ENCODE measurements around the gene GASK1B. TPM values are rescaled to one million over a fixed set of nuclear protein-coding genes. Genes with fewer than 3 reads are reported as not detected.

Gene GASK1B
- total and polyA plus RNA-seq, 2 donors (not counting 1 experiment from before 2014, with no cell fraction given): 23.6 to 51.6 TPM

DNA sequence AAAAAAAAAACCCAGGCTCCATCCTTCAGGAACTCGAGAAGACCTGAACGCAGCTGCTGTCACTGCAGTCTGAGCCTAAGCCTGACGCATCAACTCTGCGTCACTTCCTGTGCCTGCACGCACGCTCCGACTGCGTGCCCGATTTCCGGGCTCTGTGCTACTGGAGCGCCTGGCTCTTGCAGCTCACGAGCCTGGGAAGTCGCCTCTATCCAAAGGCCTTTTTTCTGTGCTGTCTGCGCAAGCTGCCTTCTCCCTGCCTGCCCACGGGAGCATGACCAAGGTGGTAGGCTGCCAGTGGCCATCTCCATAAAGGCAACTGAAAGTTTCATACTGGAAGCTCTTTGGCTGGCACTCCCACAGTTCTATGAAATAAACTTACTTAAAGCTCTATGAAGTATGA lies 9.9 kb upstream of the GASK1B start:
- Histone ChIP-seq H3K4me2 (ENCODE audit: extremely low read depth, insufficient read depth, low read length) (no peak overlapping the region), H3K4me1 (ENCODE audit: control insufficient read depth, extremely low read depth, insufficient read depth, low read length) (no peaks in the 10 kb centered on the region), H3K9me3 (ENCODE audit: control insufficient read depth, insufficient read depth, low read depth, low read length) (no peaks in the 10 kb centered on the region), H3K27me3 (ENCODE audit: control insufficient read depth, insufficient read depth, low read length) (no peaks in the 10 kb centered on the region), H3K9ac (ENCODE audit: insufficient read depth, low read length) (no peak overlapping the region), H3K27ac (ENCODE audit: insufficient read depth, low read length) (no peak overlapping the region), H3K4me3 (replicated peaks in 1 of 4; ENCODE audit: control extremely low read depth in 1 of 4, insufficient read depth in 1 of 4, low read depth in 3 of 4, low read length in 4 of 4) (no peak overlapping the region), H3K36me3 (ENCODE audit: control insufficient read depth, insufficient read depth, low read length) (no peaks in the 10 kb centered on the region), H2AFZ (ENCODE audit: low read length) (no peak overlapping the region), H3K79me2 (ENCODE audit: control insufficient read depth, insufficient read depth, low read length) (no peaks in the 10 kb centered on the region), H4K20me1 (ENCODE audit: control insufficient read depth, extremely low read depth, insufficient read depth, low read length) (no peaks in the 10 kb centered on the region)
- DNase-seq (ENCODE audit: low read depth in 2 of 2): no peak
- no peak for TF ChIP-seq EZH2 (IDR thresholded peaks at IDR 0.05; ENCODE audit: low read length, missing control alignments)
- TF ChIP-seq, protein P1, sequence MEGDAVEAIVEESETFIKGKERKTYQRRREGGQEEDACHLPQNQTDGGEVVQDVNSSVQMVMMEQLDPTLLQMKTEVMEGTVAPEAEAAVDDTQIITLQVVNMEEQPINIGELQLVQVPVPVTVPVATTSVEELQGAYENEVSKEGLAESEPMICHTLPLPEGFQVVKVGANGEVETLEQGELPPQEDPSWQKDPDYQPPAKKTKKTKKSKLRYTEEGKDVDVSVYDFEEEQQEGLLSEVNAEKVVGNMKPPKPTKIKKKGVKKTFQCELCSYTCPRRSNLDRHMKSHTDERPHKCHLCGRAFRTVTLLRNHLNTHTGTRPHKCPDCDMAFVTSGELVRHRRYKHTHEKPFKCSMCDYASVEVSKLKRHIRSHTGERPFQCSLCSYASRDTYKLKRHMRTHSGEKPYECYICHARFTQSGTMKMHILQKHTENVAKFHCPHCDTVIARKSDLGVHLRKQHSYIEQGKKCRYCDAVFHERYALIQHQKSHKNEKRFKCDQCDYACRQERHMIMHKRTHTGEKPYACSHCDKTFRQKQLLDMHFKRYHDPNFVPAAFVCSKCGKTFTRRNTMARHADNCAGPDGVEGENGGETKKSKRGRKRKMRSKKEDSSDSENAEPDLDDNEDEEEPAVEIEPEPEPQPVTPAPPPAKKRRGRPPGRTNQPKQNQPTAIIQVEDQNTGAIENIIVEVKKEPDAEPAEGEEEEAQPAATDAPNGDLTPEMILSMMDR (conservative IDR thresholded peaks at IDR 0.05 in 1 of 2, IDR thresholded peaks at IDR 0.05 in 1 of 2; ENCODE audit: low read depth in 1 of 2, low read length in 2 of 2): no peak

DNA sequence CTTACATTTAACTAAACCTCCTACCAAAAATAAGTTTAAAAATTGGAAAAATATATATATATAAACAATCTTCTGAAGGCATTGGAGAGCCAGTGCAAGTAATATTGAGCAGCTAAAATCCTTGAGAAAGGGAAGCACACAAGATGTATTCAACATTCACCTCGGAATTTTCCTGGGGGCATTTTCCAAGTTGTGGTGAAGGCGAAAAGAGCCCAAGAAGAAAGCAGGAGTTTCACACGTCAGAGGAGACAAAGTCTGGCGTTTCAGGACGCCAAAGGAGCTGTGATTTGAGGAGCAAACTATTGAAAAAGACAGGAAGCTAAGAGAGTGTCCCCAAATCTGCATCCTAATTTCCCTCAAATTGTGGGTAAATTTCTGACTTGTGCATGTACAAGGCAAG lies 9.1 kb upstream of the GASK1B start:
- Histone ChIP-seq H3K9ac (ENCODE audit: insufficient read depth, low read length) (no peak overlapping the region), H3K4me2 (ENCODE audit: extremely low read depth, insufficient read depth, low read length) (no peak overlapping the region), H3K9me3 (ENCODE audit: control insufficient read depth, insufficient read depth, low read depth, low read length) (no peaks in the 10 kb centered on the region), H3K4me1 (ENCODE audit: control insufficient read depth, extremely low read depth, insufficient read depth, low read length) (no peaks in the 10 kb centered on the region), H3K27me3 (ENCODE audit: control insufficient read depth, insufficient read depth, low read length) (no peaks in the 10 kb centered on the region), H2AFZ (ENCODE audit: low read length) (no peak overlapping the region), H4K20me1 (ENCODE audit: control insufficient read depth, extremely low read depth, insufficient read depth, low read length) (no peaks in the 10 kb centered on the region), H3K79me2 (ENCODE audit: control insufficient read depth, insufficient read depth, low read length) (no peaks in the 10 kb centered on the region), H3K36me3 (ENCODE audit: control insufficient read depth, insufficient read depth, low read length) (no peaks in the 10 kb centered on the region), H3K4me3 (replicated peaks in 1 of 4; ENCODE audit: control extremely low read depth in 1 of 4, insufficient read depth in 1 of 4, low read depth in 3 of 4, low read length in 4 of 4) (no peak overlapping the region), H3K27ac (ENCODE audit: insufficient read depth, low read length) (no peak overlapping the region)
- no peak for TF ChIP-seq EZH2 (IDR thresholded peaks at IDR 0.05; ENCODE audit: low read length, missing control alignments)
- TF ChIP-seq, protein P1 (conservative IDR thresholded peaks at IDR 0.05 in 1 of 2, IDR thresholded peaks at IDR 0.05 in 1 of 2; ENCODE audit: low read depth in 1 of 2, low read length in 2 of 2): no peak
- no peak for DNase-seq (ENCODE audit: low read depth in 2 of 2)

DNA sequence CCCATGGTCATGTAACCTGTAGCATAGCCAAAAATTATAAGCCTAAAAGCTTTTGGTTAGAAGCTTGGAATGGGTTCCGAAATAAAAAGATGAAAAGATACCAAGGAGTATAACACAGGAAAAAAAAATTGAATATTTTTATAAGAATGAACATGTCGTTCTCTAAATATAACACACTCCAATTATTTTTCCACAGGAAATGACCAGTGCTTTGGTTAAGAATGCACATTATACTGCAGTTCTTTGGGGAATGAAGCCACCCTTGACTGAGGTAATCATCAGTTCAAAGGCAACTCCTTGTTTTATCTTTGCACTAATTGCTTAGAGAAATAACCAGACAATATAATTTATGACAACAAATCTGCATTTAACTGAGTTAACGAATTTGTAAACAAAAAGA lies 6.6 kb upstream of the GASK1B start:
- no peaks in the 10 kb centered on the region for H3K36me3 ChIP-seq (ENCODE audit: control insufficient read depth, insufficient read depth, low read length)
- H3K9me3 ChIP-seq (ENCODE audit: control insufficient read depth, insufficient read depth, low read depth, low read length): no peaks in the 10 kb centered on the region
- no peak overlapping the region for H3K4me2 ChIP-seq (ENCODE audit: extremely low read depth, insufficient read depth, low read length)
- H3K4me1 ChIP-seq (ENCODE audit: control insufficient read depth, extremely low read depth, insufficient read depth, low read length): no peaks in the 10 kb centered on the region
- H3K4me3 ChIP-seq (replicated peaks in 1 of 4; ENCODE audit: control extremely low read depth in 1 of 4, insufficient read depth in 1 of 4, low read depth in 3 of 4, low read length in 4 of 4): no peak overlapping the region
- H3K79me2 ChIP-seq (ENCODE audit: control insufficient read depth, insufficient read depth, low read length): no peaks in the 10 kb centered on the region
- no peak for DNase-seq (ENCODE audit: low read depth in 2 of 2)
- H4K20me1 ChIP-seq (ENCODE audit: control insufficient read depth, extremely low read depth, insufficient read depth, low read length): no peaks in the 10 kb centered on the region
- no peak overlapping the region for H3K27ac ChIP-seq (ENCODE audit: insufficient read depth, low read length)
- TF ChIP-seq, protein P1 (conservative IDR thresholded peaks at IDR 0.05 in 1 of 2, IDR thresholded peaks at IDR 0.05 in 1 of 2; ENCODE audit: low read depth in 1 of 2, low read length in 2 of 2): no peak
- no peak for TF ChIP-seq EZH2 (IDR thresholded peaks at IDR 0.05; ENCODE audit: low read length, missing control alignments)
- H2AFZ ChIP-seq (ENCODE audit: low read length): no peak overlapping the region
- H3K27me3 ChIP-seq (ENCODE audit: control insufficient read depth, insufficient read depth, low read length): no peaks in the 10 kb centered on the region
- no peak overlapping the region for H3K9ac ChIP-seq (ENCODE audit: insufficient read depth, low read length)
